Activated T-helper 1 cell treated with anti-CD3 and anti-CD28 coated beads, Interleukin-2, amount 50 U/mL, for 16 hours (primary cell): ENCODE data around the gene STXBP5L.
"Not testable (repeated sequence)": the region's sequence is repeated elsewhere in the genome, so short reads cannot be mapped to it uniquely, and the experiment has no call there.

Experiments
- DNase-seq, 2 donors: peaks; one replicate each; pipeline ENCODE4 v3.0.0-alpha.2; 2020; ENCODE audit warnings: low read depth in 1 of 2, low spot score in 1 of 2

Gene STXBP5L

DNA sequence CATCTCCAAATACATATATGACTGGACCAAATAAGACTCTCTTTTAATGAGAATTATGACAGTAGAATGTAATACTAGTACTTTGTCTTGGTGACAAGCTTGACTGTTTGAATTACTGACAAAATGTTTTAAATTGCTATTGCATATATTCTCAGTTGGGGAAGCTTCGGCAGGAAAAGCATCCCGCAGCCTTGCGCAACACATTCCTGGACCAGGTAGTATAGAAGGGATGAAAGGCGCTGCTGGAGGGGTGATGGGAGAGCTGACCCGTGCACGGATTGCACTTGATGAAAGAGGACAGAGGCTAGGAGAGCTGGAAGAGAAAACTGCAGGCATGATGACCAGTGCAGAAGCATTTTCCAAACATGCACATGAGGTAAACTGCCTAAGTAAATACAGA lies 510.2 kb downstream of the STXBP5L start:
- no peak for DNase-seq

DNA sequence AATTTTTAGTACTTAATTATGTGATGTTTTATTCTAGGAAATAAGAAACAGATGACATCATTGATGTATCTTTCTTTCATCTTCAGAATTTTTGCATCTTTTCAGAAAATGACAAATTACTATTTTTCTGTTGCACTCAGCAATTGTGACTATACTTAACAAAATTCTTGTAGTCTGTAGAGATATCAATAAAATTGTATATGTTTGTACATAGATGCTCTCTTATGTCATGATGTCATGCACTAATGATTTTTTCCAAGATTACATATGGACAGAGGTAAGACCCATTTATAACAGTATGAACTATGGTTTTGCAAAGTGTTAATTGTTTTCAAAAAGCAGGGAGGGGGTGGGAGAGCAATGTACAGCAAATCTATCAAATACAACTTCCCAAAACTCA lies 516.5 kb downstream of the STXBP5L start:
- no peak for DNase-seq

DNA sequence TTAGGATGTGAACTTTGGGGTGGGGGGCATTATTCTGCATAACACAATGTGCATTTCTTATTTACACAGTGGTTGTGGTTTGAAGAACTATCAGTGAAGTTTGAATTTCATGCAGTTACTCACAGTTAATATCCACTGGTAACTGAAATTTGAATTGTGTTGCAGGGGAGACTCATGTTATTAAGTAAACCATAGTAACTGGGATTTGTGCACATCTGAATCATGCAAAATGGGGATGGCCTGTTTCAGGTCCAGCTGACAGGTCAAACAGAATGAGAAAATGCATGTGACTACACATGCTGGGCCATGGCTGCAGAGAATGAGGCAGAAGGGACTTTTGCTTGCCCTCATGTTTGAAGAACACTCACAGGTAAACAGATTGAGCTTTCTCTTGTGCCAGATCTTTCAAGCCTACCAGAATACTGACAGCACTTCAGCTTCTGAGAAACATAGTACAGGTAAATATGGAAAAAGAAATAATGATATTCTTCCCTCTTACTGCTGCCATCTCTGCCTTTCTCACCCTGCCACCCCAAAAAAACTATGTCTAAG lies 522.7 kb downstream of the STXBP5L start:
- no peak for DNase-seq

DNA sequence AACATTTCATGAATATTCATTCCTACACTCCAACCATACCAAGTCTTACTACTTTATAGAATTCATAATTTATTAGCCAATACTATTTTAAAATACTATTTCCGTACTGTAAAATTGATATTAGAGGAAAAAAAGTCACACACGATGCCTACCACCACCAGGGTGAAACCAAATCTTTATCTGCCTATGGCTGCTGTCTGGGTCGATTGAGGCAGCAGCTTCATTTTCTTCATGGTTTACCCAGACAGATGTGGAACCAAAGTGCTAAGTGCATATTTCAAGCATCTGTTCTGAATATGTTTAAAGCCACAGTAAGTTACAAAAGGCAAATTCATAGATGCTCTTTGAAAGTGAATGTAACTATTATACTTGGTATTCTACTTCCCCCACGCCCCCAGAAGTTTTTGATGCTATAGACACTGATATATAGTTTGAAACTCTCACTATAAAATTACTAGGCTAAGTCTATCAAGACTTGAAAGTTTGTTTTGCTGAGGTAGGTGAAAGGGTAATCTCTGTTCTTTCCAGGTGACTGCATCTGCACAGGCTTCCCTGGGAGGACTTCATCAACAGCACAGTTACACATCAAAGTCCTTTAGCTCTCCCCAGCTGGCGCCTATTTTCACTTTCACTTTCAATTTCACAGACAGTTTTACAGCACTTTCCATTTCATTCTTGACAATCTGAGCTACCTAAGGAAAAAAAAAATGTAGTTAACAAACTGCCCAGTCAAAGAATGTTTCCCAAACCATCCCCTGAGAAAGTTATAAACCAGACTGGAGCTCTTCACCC lies 523.9 kb downstream of the STXBP5L start:
- DNase-seq: peak in 1 of 2 donors; percentile 2

DNA sequence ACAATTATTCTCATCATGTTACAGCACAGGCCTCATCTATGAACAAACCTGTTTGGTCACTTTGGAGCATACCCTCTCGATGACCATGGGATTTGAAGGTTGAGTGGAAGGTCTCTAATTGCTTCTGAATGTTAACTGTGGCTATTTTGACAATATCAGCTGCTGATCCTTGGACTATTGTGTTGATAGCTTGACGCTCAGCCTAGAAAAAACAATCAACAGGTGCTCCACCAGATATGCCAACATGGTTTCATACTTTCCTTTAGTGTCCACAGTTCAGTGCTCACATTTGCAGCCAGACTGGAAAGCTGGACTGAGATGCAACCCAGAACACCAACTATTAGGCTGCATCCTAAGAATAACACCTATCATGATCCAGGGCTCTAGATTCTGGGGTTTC lies 528.1 kb downstream of the STXBP5L start:
- DNase-seq: no peak

DNA sequence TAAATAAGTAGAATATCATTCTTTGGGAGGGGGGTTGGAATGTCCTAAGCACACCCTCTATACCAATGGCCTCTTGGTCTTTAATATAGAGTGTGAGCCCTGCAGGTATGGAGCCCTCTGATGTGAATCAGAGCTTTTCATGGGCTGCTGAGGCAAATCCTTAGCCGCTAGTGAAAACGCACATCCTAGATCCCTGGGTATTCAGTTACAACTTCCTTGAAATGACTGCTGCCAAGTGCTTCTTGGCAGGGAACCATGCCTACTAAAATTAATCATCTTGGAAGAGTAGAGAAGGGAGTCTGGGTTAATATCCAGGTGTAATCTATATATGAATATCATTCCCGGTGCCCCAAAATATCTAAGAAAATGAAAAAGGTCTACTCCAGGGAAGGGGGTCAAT lies 528.6 kb downstream of the STXBP5L start:
- no peak for DNase-seq

DNA sequence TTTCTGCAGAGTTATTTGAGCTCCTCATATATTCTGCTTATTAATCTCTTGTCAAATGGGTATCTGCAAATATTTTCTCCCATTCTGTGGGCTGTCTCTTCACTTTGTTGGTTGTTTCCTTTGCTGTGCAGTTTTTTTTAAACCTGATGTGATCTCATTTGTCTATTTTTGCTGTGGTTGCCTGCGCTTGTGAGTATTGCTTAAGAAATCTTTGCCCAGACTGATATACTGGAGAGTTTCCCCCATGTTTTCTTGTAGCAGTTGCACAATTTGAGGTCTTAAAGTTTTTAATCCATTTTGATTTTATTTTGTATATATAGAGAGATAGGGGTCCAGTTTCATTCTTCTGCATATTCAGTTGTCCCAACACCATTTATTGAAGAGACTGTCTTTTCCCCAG lies 535.5 kb downstream of the STXBP5L start:
- DNase-seq: no peak

DNA sequence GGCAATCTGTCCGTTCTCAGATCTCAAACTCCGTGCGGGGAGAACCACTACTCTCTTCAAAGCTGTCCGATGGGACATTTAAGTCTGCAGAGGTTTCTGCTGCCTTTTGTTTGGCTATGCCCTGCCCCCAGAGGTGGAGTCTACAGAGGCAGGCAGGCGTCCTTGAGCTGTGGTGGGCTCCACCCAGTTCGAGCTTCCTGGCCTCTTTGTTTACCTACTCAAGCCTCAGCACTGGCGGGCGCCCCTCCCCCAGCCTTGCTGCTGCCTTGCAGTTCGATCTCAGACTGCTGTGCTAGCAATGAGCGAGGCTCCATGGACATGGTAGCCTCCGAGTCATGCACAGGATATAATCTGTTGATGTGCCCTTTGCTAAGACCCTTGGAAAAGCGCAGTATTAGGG lies 543.7 kb downstream of the STXBP5L start:
- DNase-seq: not testable (repeated sequence)

DNA sequence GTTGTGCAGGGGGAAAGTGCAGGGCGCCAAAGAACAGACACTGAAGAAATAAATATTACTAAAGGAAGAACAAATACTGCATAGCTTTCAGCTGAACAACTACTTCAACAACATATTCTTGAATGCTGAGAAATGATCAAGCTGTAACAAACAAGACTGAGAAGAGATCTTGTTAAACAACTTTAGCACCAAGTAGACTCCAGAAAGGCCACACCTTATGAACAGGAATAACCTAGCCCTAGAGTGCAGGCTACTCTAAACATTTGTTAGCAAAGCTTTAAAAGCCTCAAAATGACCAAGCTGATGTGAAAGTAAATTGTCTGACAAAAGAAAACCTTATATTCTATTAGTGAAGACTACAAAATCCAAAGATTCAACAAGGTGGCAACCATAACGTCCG lies 554.6 kb downstream of the STXBP5L start:
- DNase-seq: no peak

DNA sequence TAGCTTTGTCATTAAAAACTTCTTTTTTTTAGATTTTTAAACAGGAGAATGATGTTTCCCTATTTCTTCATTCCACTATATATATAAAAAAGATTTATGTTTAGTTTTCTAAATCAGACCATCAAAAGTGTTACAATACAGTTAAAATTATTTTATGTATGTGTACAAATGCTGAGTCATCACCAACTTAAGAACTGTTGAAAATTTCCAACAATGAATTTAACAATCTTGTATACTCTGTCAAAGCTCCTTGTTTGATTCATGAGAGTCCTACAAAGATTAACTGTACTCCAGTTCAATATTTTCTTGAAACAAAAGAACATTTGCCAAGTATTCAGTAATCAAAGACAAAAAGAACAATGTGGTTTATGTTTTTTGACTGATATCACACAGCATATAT lies 555.7 kb downstream of the STXBP5L start:
- no peak for DNase-seq

DNA sequence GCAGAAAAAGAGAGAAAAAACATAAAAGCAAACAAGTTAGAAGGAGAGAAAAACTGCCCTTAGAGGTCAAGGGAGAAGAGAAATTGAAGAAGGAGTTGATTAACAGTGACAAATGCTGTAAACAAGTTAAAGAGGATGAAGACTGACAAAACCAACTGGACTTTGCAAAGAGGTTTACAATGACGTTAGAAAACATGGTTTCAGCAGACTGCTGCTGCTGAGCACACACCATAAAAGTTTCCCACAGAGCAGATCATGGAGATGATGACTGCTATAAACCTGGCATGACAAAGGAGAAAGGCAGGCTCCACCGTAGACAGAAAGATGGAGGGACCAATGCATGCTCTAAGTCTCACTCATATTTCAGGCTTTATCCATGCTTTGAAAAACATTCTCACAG lies 559.1 kb downstream of the STXBP5L start:
- no peak for DNase-seq

DNA sequence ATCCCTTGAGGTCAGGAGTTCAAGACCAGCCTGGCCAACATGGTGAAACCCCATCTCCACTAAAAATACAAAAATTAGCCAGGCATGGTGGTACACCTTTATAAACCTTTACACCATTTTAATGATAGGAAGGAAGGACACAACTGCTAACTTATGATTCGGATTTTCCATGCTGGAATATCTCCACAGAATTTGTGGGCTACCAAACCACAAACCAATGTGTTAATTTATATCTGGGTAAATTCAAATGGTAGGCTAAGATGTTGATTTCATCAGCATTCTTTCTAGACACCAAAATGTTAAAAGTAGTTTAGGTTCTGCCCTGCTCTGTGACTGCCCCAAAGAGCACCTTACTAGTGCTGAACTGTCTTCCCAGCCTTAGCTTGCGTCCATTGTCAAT lies 565.0 kb downstream of the STXBP5L start:
- no peak for DNase-seq
